Peyer's patch (tissue), 4 donors: ENCODE results near the gene PLA2G6.

ENCODE experiments used
- CTCF ChIP-seq, 6 experiments: fragments of 450-650 bp in 4 of 6; fragments of 200-600 bp in 2 of 6; sonication (generic) in 1 of 6; IDR thresholded peaks; one replicate each; pipeline ENCODE4 v1.5.1; 2017 to 2019; ENCODE audit warnings: antibody characterized with exemption in 6 of 6, mild to moderate bottlenecking in 3 of 6, moderate library complexity in 1 of 6
- POLR2A ChIP-seq, 2 donors: fragments of 450-650 bp; IDR thresholded peaks; one replicate each; pipeline ENCODE4 v1.5.1; 2017; ENCODE audit warnings: antibody characterized with exemption in 2 of 2, mild to moderate bottlenecking in 2 of 2, moderate library complexity in 2 of 2

GRCh38 chr22:38205261-38206128 is 23.9 kb upstream of the PLA2G6 start:
- TF ChIP-seq CTCF (IDR thresholded peaks at IDR 0.05) (no peak), POLR2A (IDR thresholded peaks at IDR 0.05) (no peak)
